ENCODE results near the gene INHBE.
"Not testable (repeated sequence)": the region's sequence is repeated elsewhere in the genome, so short reads cannot be mapped to it uniquely, and the experiment has no call there.

Gene INHBE, protein sequence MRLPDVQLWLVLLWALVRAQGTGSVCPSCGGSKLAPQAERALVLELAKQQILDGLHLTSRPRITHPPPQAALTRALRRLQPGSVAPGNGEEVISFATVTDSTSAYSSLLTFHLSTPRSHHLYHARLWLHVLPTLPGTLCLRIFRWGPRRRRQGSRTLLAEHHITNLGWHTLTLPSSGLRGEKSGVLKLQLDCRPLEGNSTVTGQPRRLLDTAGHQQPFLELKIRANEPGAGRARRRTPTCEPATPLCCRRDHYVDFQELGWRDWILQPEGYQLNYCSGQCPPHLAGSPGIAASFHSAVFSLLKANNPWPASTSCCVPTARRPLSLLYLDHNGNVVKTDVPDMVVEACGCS

DNA sequence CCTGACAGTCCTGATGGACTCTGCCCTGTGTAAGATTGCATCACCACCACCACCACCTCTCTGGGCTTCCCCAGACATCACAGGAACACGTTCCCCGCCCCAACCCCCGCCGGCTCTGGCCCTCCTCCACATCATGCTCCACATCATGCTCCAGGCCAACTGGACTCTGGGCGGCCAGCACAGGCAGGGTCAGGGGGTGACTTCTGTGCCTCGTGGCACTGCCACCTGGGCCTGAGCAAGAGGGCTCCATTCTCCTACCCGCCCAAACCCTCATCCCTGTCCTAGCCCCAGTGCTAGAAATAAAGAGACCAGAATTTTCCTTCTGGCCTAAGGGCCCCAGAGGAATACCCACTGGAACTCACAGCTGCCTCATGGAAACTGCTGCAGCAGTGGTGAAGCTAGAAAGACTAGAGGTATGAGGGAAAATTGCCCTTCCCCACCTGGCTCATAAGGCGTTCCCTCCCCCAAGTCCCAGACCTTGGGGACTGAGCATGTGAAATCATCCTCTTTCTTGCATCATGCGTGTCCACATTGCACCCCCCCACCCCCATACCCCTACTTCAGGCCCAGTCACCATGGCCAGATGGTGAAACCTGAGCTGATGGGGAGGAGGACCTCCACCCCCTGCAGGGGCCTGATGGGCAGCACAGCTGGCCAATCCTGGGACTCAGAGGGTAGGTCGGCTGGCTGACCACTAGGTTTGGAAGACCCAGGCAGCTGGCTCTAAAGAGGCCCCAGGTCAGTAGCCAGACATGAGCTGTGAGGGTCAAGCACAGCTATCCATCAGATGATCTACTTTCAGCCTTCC, at the start of gene INHBE:
Gene INHBE, plus strand, starts transcription at position 742 of the 808 bp plus-strand sequence. CDS start 230 bp downstream, outside the sequence.
- H3K27ac ChIP-seq (ENCODE audit: low read depth, low read length, poor library complexity, severe bottlenecking) = no peak within 1 kb of the TSS
- H3K36me3 ChIP-seq (ENCODE audit: insufficient read depth, low read length) = no peaks in the 10 kb centered on the region
- peak within 1 kb of the TSS; percentile 43 for H3K4me3 ChIP-seq (ENCODE audit: low read depth, low read length, poor library complexity, severe bottlenecking)
- H4K20me1 ChIP-seq (ENCODE audit: insufficient read depth, low read length) = no peaks in the 10 kb centered on the region
- H3K79me2 ChIP-seq (ENCODE audit: insufficient read depth, low read length) = no peaks in the 10 kb centered on the region
- no peaks in the 10 kb centered on the region for H3F3A ChIP-seq (ENCODE audit: insufficient read depth, low read length)
- H2AFZ ChIP-seq (ENCODE audit: low read length) = no peak within 1 kb of the TSS
- peaks cover 18% of the 10 kb centered on the region for H3K4me1 ChIP-seq (ENCODE audit: insufficient read depth, low read length, severe bottlenecking)
- H3K4me2 ChIP-seq (ENCODE audit: low read length) = peak within 1 kb of the TSS; percentile 61
- no peaks in the 10 kb centered on the region for H3K27me3 ChIP-seq (ENCODE audit: insufficient read depth, low read length)
- no peaks in the 10 kb centered on the region for H3K9me3 ChIP-seq (ENCODE audit: low read length)
- TF ChIP-seq, protein P1, sequence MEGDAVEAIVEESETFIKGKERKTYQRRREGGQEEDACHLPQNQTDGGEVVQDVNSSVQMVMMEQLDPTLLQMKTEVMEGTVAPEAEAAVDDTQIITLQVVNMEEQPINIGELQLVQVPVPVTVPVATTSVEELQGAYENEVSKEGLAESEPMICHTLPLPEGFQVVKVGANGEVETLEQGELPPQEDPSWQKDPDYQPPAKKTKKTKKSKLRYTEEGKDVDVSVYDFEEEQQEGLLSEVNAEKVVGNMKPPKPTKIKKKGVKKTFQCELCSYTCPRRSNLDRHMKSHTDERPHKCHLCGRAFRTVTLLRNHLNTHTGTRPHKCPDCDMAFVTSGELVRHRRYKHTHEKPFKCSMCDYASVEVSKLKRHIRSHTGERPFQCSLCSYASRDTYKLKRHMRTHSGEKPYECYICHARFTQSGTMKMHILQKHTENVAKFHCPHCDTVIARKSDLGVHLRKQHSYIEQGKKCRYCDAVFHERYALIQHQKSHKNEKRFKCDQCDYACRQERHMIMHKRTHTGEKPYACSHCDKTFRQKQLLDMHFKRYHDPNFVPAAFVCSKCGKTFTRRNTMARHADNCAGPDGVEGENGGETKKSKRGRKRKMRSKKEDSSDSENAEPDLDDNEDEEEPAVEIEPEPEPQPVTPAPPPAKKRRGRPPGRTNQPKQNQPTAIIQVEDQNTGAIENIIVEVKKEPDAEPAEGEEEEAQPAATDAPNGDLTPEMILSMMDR (IDR thresholded peaks at IDR 0.05; ENCODE audit: low read length) = no peak
- H3K9ac ChIP-seq (ENCODE audit: low read length) = no peak within 1 kb of the TSS; the same call in 1 of the 2 replicates
- no peaks in the 10 kb centered on the region for H3K9me2 ChIP-seq (ENCODE audit: low read depth, low read length)

DNA sequence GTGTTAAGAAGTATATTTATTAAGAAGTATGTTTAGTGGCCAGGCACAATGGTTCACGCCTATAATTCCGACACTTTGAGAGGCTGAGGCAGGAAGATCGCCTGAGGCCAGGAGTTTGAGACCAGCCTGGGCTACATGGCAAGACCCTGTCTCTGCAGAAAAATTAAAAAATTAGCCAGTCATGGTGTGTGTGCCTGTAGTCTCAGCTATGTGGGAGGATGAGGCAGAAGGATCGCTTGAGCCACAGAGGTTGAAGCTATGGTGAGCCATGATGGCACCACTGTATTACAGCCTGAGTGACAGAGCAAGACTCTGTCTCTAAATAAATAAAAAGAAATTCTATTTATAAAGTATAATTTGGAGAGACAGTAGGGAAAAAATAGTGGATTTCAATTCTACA, 44.6 kb upstream of the INHBE start:
- Histone ChIP-seq H4K20me1 (ENCODE audit: insufficient read depth, low read length) (no peaks in the 10 kb centered on the region), H3K79me2 (ENCODE audit: insufficient read depth, low read length) (peaks cover 29% of the 10 kb centered on the region), H2AFZ (ENCODE audit: low read length) (no peak overlapping the region), H3K9ac (ENCODE audit: low read length) (no peak overlapping the region), H3K4me2 (ENCODE audit: low read length) (no peak overlapping the region), H3K4me3 (ENCODE audit: low read depth, low read length, poor library complexity, severe bottlenecking) (no peak overlapping the region), H3K27me3 (ENCODE audit: insufficient read depth, low read length) (no peaks in the 10 kb centered on the region), H3K9me3 (ENCODE audit: low read length) (no peaks in the 10 kb centered on the region), H3K9me2 (ENCODE audit: low read depth, low read length) (no peaks in the 10 kb centered on the region), H3K27ac (ENCODE audit: low read depth, low read length, poor library complexity, severe bottlenecking) (no peak overlapping the region), H3K4me1 (ENCODE audit: insufficient read depth, low read length, severe bottlenecking) (peaks cover 6% of the 10 kb centered on the region), H3K36me3 (ENCODE audit: insufficient read depth, low read length) (no peaks in the 10 kb centered on the region), H3F3A (ENCODE audit: insufficient read depth, low read length) (no peaks in the 10 kb centered on the region)
- TF ChIP-seq EZH2 (IDR thresholded peaks at IDR 0.05; ENCODE audit: borderline replicate concordance, low read length) = no peak
- TF ChIP-seq, protein P1 (IDR thresholded peaks at IDR 0.05; ENCODE audit: low read length) = no peak

DNA sequence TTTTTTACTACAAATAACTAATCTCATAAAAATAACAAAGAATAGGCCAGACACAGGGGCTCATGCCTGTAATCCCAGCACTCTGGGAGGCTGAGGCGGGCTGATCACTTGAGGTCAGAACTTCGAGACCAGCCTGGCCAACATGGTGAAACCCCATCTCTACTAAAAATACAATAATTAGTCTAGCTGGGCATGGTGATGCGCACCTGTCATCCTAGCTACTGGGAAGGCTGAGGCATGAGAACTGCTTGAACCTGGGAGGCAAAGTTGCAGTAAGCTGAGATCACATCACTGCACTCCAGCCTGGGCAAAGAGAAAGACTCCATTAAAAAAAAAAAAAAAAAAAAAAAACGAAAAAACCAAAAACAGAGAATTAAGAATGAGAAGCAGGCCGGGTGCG, 40.9 kb upstream of the INHBE start:
- Histone ChIP-seq H3K79me2 (ENCODE audit: insufficient read depth, low read length) (peaks cover 32% of the 10 kb centered on the region), H3K4me1 (ENCODE audit: insufficient read depth, low read length, severe bottlenecking) (peaks cover 14% of the 10 kb centered on the region)
- H3K27ac ChIP-seq (ENCODE audit: low read depth, low read length, poor library complexity, severe bottlenecking); H3K9ac ChIP-seq (ENCODE audit: low read length); H3K4me3 ChIP-seq (ENCODE audit: low read depth, low read length, poor library complexity, severe bottlenecking); H4K20me1 ChIP-seq (ENCODE audit: insufficient read depth, low read length); H3K36me3 ChIP-seq (ENCODE audit: insufficient read depth, low read length); H3K9me2 ChIP-seq (ENCODE audit: low read depth, low read length); H3F3A ChIP-seq (ENCODE audit: insufficient read depth, low read length); H2AFZ ChIP-seq (ENCODE audit: low read length); H3K4me2 ChIP-seq (ENCODE audit: low read length); H3K27me3 ChIP-seq (ENCODE audit: insufficient read depth, low read length); H3K9me3 ChIP-seq (ENCODE audit: low read length): not testable (repeated sequence)
